ENCODE measurements around the gene FOXP1.

GRCh38 chr3:71006810-71007785 is 576.4 kb downstream of the FOXP1 start:
- TF ChIP-seq CTCF (IDR thresholded peaks at IDR 0.05; ENCODE audit: poor library complexity) (peak; percentile 58), EZH2phosphoT487 (IDR thresholded peaks at IDR 0.05; ENCODE audit: low read depth, severe bottlenecking, unreplicated experiment) (no peak)
